PC-3 (cell line): Measurements from ENCODE around the gene ACAD9. TPM values are rescaled to one million over a fixed set of nuclear protein-coding genes. Genes with fewer than 3 reads are reported as not detected.

ENCODE experiments used
- ATAC-seq: fragments of 200-7000 bp; cut with Tn5 transposase; 2 replicates; pipeline ENCODE4 v1.9.1; 2020; ENCODE audit warnings: mild to moderate bottlenecking, moderate library complexity
- BruUV-seq: library from RNA; stranded (reverse); fragments of 400-500 nt; replicated peaks from 2 replicates; lab custom pipeline; 2021; lab: Mats Ljungman, UMichigan
- CTCF ChIA-PET: fragments of 300-600 bp; sonication (Branson Sonifier 250); formaldehyde crosslinking; loops from one replicate; lab custom pipeline; 2022; ENCODE audit warnings: antibody characterized with exemption; lab: Charles Lee
- POLR2A ChIA-PET: fragments of 300-600 bp; sonication (Branson Sonifier 250); formaldehyde crosslinking; loops from one replicate; lab custom pipeline; 2022; ENCODE audit warnings: antibody characterized with exemption; ENCODE audit not compliant: unreplicated experiment; lab: Charles Lee
- DNase-seq: peaks from one replicate; pipeline ENCODE4 v3.0.0-alpha.2; 2015
- H2AFZ ChIP-seq: fragments of 300-600 bp; sonication (generic); 2 replicates; pipeline ENCODE4 v1.6.0; 2016; ENCODE audit warnings: antibody characterized with exemption, low read length
- H3F3A ChIP-seq: fragments of 300-600 bp; sonication (generic); one replicate; pipeline ENCODE4 v1.6.0; 2017; ENCODE audit warnings: antibody characterized with exemption, low read length, control low read depth, mild to moderate bottlenecking; ENCODE audit not compliant: unreplicated experiment
- H3K27ac ChIP-seq: fragments of 300-600 bp; sonication (generic); 2 replicates; pipeline ENCODE4 v1.5.1; 2016; ENCODE audit warnings: mild to moderate bottlenecking, low read length
- H3K27me3 ChIP-seq: fragments of 300-600 bp; sonication (generic); 2 replicates; pipeline ENCODE4 v1.6.1; 2016; ENCODE audit warnings: low read length, mixed read lengths
- H3K36me3 ChIP-seq: fragments of 300-600 bp; sonication (generic); 2 replicates; pipeline ENCODE4 v1.6.1; 2016; ENCODE audit warnings: low read depth, mixed run types, low read length, mixed read lengths
- H3K4me1 ChIP-seq: fragments of 300-600 bp; sonication (generic); 2 replicates; pipeline ENCODE4 v1.5.1; 2016; ENCODE audit warnings: low read length; ENCODE audit not compliant: insufficient read depth
- H3K4me2 ChIP-seq: fragments of 300-600 bp; sonication (generic); 2 replicates; pipeline ENCODE4 v1.6.0; 2016; ENCODE audit warnings: low read length
- H3K4me3 ChIP-seq: fragments of 300-600 bp; sonication (generic); 2 replicates; pipeline ENCODE4 v1.5.1; 2016; ENCODE audit warnings: mild to moderate bottlenecking, low read length, mixed read lengths
- H3K79me2 ChIP-seq: fragments of 300-600 bp; sonication (generic); 2 replicates; pipeline ENCODE4 v1.6.1; 2017; ENCODE audit warnings: low read length, mixed read lengths
- H3K9ac ChIP-seq: fragments of 300-600 bp; sonication (generic); 2 replicates; pipeline ENCODE4 v1.6.0; 2016; ENCODE audit warnings: mild to moderate bottlenecking, low read length
- H3K9me2 ChIP-seq: fragments of 300-600 bp; sonication (generic); replicated peaks from 2 replicates; pipeline ENCODE4 v1.6.1; 2016; ENCODE audit warnings: mixed run types, low read length, mixed read lengths
- H3K9me3 ChIP-seq: fragments of 300-600 bp; sonication (generic); 2 replicates; pipeline ENCODE4 v1.6.1; 2016; ENCODE audit warnings: low read length, mixed read lengths
- H4K20me1 ChIP-seq: fragments of 300-600 bp; sonication (generic); 2 replicates; pipeline ENCODE4 v1.6.1; 2016; ENCODE audit warnings: low read length, mixed read lengths
- EZH2 ChIP-seq: fragments of 300-600 bp; sonication (generic); IDR thresholded peaks from one replicate; pipeline ENCODE4 v1.6.1; 2017; ENCODE audit warnings: antibody characterized with exemption, mild to moderate bottlenecking, low read length; ENCODE audit not compliant: unreplicated experiment
- EZH2phosphoT487 ChIP-seq: fragments of 300-600 bp; sonication (generic); IDR thresholded peaks from 2 replicates; pipeline ENCODE4 v1.6.1; 2018; ENCODE audit warnings: mild to moderate bottlenecking, antibody characterized with exemption, low read length, borderline replicate concordance
- intact Hi-C: fragments of 100-400 bp; cut with micrococcal nuclease; formaldehyde crosslinking; loops from 2 replicates; pipeline ENCODE4 v1.9.0; 2023
- total RNA-seq: library from RNA; depleted of rRNA; stranded (reverse); fragments of >200 nt; gene quantifications from 2 replicates; pipeline ENCODE4 v1.2.3, GENCODE V29; 2014
- TF ChIP-seq, protein P1 (sequence below): fragments of 300-600 bp; sonication (generic); conservative IDR thresholded peaks from 2 replicates; pipeline ENCODE4 v1.5.1; 2017; ENCODE audit warnings: antibody characterized with exemption, low read depth, mild to moderate bottlenecking, low read length

Gene ACAD9
- total RNA-seq, 1 experiment from 2014 or later = 38.6 TPM

DNA sequence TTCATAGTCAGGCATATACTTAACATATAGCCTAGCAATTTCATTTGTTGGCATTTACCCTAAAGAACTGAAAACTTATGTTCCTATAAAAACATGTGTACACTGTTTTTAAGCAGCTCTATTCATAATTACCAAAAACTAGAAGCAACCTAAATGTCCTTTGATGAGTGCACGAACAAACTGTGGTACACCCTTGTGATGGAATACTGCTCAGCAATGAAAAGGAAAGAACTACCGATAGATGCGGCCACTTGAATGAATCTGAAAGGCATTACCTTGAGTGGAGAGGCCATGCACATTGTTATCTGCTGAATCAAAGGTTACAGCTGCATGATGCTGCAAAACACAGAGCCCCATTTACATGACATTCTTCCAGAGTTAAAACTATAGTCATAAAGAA lies 69.7 kb downstream of the ACAD9 start:
- ATAC-seq = no peak
- Histone ChIP-seq H3K4me3 (no peak overlapping the region), H3K27me3 (no peaks in the 10 kb centered on the region), H3F3A (no peaks in the 10 kb centered on the region), H3K79me2 (no peaks in the 10 kb centered on the region), H3K36me3 (no peaks in the 10 kb centered on the region), H3K9ac (no peak overlapping the region), H3K27ac (no peak overlapping the region), H3K9me2 (no peaks in the 10 kb centered on the region), H2AFZ (no peak overlapping the region), H3K4me2 (no peak overlapping the region), H4K20me1 (no peaks in the 10 kb centered on the region), H3K4me1 (no peaks in the 10 kb centered on the region), H3K9me3 (no peaks in the 10 kb centered on the region)
- intact Hi-C loops = no loop called here
- DNase-seq = no peak
- TF ChIP-seq EZH2 (no peak), EZH2phosphoT487 (no peak)
- TF ChIP-seq, protein P1, sequence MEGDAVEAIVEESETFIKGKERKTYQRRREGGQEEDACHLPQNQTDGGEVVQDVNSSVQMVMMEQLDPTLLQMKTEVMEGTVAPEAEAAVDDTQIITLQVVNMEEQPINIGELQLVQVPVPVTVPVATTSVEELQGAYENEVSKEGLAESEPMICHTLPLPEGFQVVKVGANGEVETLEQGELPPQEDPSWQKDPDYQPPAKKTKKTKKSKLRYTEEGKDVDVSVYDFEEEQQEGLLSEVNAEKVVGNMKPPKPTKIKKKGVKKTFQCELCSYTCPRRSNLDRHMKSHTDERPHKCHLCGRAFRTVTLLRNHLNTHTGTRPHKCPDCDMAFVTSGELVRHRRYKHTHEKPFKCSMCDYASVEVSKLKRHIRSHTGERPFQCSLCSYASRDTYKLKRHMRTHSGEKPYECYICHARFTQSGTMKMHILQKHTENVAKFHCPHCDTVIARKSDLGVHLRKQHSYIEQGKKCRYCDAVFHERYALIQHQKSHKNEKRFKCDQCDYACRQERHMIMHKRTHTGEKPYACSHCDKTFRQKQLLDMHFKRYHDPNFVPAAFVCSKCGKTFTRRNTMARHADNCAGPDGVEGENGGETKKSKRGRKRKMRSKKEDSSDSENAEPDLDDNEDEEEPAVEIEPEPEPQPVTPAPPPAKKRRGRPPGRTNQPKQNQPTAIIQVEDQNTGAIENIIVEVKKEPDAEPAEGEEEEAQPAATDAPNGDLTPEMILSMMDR = no peak
- POLR2A ChIA-PET = no interaction called here
- BruUV-seq = no TSS peak
- CTCF ChIA-PET = no interaction called here

DNA sequence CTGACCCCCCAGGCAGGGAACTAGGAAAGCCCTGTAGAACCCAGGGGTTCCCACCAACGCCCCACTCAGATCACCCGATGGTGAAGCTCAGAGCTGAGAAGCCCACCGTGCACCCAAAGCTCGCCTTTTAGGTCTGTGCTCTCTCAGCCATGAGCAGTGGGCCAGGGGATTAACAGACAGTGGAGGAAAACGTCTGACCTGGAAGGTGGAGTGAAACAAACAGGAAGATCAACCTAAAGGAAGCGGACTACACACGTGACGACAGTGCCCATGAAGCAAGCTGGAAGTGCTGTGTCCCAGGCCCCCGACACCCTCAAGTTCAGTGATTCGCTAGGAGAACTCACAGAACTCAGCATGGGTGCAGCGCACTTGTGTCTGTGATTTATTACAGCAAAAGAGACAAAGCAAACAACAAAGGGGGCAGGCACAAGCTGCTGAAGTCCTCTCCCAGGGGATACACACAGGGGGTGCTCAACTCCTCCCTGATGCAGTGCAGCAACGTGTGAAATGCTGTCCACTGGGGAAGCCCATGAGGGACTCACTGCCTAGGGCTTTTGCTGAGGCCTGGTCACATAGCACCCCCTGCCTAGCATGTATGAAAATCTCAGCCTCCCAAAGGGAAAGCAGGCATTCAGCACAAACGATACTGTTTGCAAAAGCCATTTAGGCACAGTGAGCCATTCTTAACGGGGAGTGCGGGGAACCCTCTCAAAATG lies 71.0 kb downstream of the ACAD9 start:
- Histone ChIP-seq H3K36me3 (no peaks in the 10 kb centered on the region), H4K20me1 (no peaks in the 10 kb centered on the region), H3K79me2 (no peaks in the 10 kb centered on the region), H3K4me3 (no peak overlapping the region), H3K9me2 (no peaks in the 10 kb centered on the region), H3K9ac (no peak overlapping the region), H3K9me3 (no peaks in the 10 kb centered on the region), H2AFZ (no peak overlapping the region), H3K4me2 (no peak overlapping the region), H3K27ac (no peak overlapping the region), H3F3A (no peaks in the 10 kb centered on the region), H3K27me3 (no peaks in the 10 kb centered on the region), H3K4me1 (no peaks in the 10 kb centered on the region)
- ATAC-seq (peak; percentile 62), DNase-seq (peak; percentile 12)
- ChIA-PET CTCF (no interaction called here), POLR2A (no interaction called here)
- BruUV-seq = no TSS peak
- intact Hi-C loops = no loop called here
- TF ChIP-seq, protein P1 = peak; percentile 41
- TF ChIP-seq EZH2 = no peak

DNA sequence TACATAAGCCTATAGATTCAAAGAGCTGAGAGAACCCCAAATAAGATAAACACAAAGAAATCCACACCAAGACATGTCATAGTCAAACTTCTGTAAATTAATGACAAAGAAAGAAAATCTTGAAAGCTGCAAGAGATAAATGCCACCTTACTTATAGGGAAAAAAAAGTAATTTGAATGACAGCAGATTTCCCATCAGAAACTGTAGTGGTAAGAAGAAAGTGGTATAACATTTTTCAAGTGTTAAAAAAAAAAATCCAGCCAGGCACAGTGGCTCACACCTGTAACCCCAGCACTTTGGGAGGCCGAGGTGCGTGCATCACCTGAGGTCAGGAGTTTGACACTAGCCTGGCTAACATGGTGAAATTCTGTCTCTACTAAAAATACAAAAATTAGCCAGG lies 77.0 kb downstream of the ACAD9 start:
- DNase-seq = no peak
- no peak overlapping the region for H3K27ac ChIP-seq
- ChIA-PET POLR2A (no interaction called here), CTCF (no interaction called here)
- H3K4me2 ChIP-seq = no peak overlapping the region
- H3F3A ChIP-seq = no peaks in the 10 kb centered on the region
- H3K27me3 ChIP-seq = no peaks in the 10 kb centered on the region
- intact Hi-C loops = no loop called here
- H3K4me3 ChIP-seq = no peak overlapping the region
- no peak for ATAC-seq
- H3K9ac ChIP-seq = no peak overlapping the region
- no peaks in the 10 kb centered on the region for H3K9me3 ChIP-seq
- no peaks in the 10 kb centered on the region for H3K36me3 ChIP-seq
- H3K79me2 ChIP-seq = no peaks in the 10 kb centered on the region
- H4K20me1 ChIP-seq = no peaks in the 10 kb centered on the region
- no peaks in the 10 kb centered on the region for H3K9me2 ChIP-seq
- TF ChIP-seq, protein P1 = no peak
- no peak for TF ChIP-seq EZH2
- TF ChIP-seq EZH2phosphoT487 = no peak
- no peak overlapping the region for H2AFZ ChIP-seq
- BruUV-seq = no TSS peak
- H3K4me1 ChIP-seq = no peaks in the 10 kb centered on the region
